Activated CD4-positive, alpha-beta memory T cell treated with anti-CD3 and anti-CD28 coated beads, Interleukin-2, amount 10 ng/mL, durations not matched to agents 7 days and 5 days (primary cell): ENCODE data around the gene DNAJC30. TPM values are rescaled to one million over a fixed set of nuclear protein-coding genes. Genes with fewer than 3 reads are reported as not detected.
"Not testable (repeated sequence)": the region's sequence is repeated elsewhere in the genome, so short reads cannot be mapped to it uniquely, and the experiment has no call there.

Experiments
- CTCF ChIA-PET: fragments of 350-600 bp; sonication (Branson Sonifier 250); formaldehyde crosslinking; loops from one replicate; lab custom pipeline; 2021; ENCODE audit warnings: antibody characterized with exemption, inconsistent platforms; lab: Charles Lee
- POLR2A ChIA-PET: fragments of 350-600 bp; sonication (Branson Sonifier 250); formaldehyde crosslinking; loops from one replicate; lab custom pipeline; 2021; ENCODE audit warnings: antibody characterized with exemption; lab: Charles Lee
- DNase-seq: peaks from one replicate; pipeline ENCODE4 v3.0.0-alpha.2; 2020
- H3K27ac Mint-ChIP-seq: one replicate; pipeline ENCODE4 v1.8.0; 2021; ENCODE audit warnings: mild to moderate bottlenecking, mixed read lengths
- H3K27me3 Mint-ChIP-seq: one replicate; pipeline ENCODE4 v1.8.0; 2021; ENCODE audit warnings: mixed read lengths
- H3K36me3 Mint-ChIP-seq: one replicate; pipeline ENCODE4 v1.8.0; 2021; ENCODE audit warnings: low read depth, mixed read lengths
- H3K4me1 Mint-ChIP-seq: one replicate; pipeline ENCODE4 v1.8.0; 2021; ENCODE audit warnings: mixed read lengths
- H3K4me3 Mint-ChIP-seq: one replicate; pipeline ENCODE4 v1.8.0; 2021; ENCODE audit warnings: mild to moderate bottlenecking, mixed read lengths
- H3K9me3 Mint-ChIP-seq: one replicate; pipeline ENCODE4 v1.8.0; 2021; ENCODE audit warnings: mixed read lengths
- total RNA-seq, 2 experiments: library from RNA; stranded (reverse); gene quantifications; one replicate each; pipeline ENCODE4 v1.2.3, GENCODE V29; 2021

DNAJC30 gene
- total RNA-seq: 1 to 10 TPM; 5.9 to 6.4 TPM

DNA sequence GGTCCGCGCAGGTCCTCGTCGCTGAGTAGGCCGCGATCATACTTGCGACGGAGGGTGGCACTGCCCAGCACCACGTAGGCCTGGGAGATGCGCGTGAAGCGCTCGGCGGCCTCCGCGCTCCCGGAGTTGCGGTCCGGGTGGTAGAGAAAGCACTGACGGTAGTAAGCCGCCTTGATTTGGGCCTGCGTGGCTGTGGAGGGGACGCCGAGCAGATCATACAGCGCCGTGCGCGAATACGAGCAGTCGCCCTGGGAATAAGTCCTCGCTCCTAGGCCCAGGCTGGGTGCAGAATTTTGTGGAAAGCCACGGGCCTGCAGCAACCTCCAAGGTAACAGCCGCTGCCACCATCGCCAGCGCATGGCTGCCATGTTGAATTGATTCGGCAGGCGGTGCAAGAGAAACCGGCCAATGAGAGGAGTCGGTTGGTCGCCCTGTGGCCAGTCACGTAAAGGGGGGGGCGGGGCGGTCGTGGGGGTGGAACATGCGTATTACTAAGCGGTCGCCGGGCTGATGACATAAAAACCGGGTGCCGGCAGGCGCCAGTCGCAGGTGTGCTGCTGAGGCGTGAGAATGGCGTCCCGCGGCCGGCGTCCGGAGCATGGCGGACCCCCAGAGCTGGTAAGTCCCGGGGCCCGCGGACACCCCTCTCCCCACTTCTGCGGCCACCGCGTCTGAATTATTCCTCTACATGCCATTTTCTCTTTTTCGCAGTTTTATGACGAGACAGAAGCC lies at the start of gene DNAJC30, which contains the start of gene BUD23:
Gene DNAJC30, minus strand, starts transcription at position 398 of the 732 bp plus-strand sequence. Its CDS starts 30 bp downstream, at position 368.
Gene BUD23, plus strand, starts transcription at position 542 of the 732 bp plus-strand sequence. Its CDS starts 29 bp downstream, at position 571.
- peak; percentile 97 for DNase-seq
- H3K27ac Mint-ChIP-seq: peak within 1 kb of the TSS; percentile 91
- H3K9me3 Mint-ChIP-seq: no peaks in the 10 kb centered on the region
- CTCF ChIA-PET: no interaction called here
- H3K27me3 Mint-ChIP-seq: no peaks in the 10 kb centered on the region
- POLR2A ChIA-PET: interaction anchor here (0.6 to 2.4 kb wide), 7 partner anchors 15 to 56 kb away, joined by 3 to 8 read pairs (median 3); partner anchors contain the start of genes ABHD11 and STX1A
- H3K4me3 Mint-ChIP-seq: peak within 1 kb of the TSS; percentile 92
- peaks cover 46% of the 10 kb centered on the region for H3K4me1 Mint-ChIP-seq
- peaks cover 24% of the 10 kb centered on the region for H3K36me3 Mint-ChIP-seq

- ChIA-PET CTCF (interaction anchor here (0.7 to 8.0 kb wide), 2 partner anchors 16 to 124 kb away, joined by 4 to 77 read pairs; no protein-coding TSS in a partner anchor), POLR2A (no interaction called here)
- Mint-ChIP-seq H3K4me3 (no peak overlapping the region), H3K4me1 (peaks cover 15% of the 10 kb centered on the region), H3K9me3 (no peaks in the 10 kb centered on the region), H3K27ac (no peak overlapping the region), H3K36me3 (peaks cover 4% of the 10 kb centered on the region), H3K27me3 (peaks cover 8% of the 10 kb centered on the region)
- DNase-seq: no peak
Measured at GRCh38 chr7:73732397-73732796, 49.1 kb upstream of the DNAJC30 start.

- Mint-ChIP-seq H3K9me3 (no peaks in the 10 kb centered on the region), H3K4me3 (no peak overlapping the region), H3K27ac (no peak overlapping the region), H3K27me3 (peaks cover 10% of the 10 kb centered on the region), H3K36me3 (no peaks in the 10 kb centered on the region), H3K4me1 (peaks cover 9% of the 10 kb centered on the region)
- ChIA-PET CTCF (no interaction called here), POLR2A (no interaction called here)
- no peak for DNase-seq
Measured at GRCh38 chr7:73730485-73730884, 47.2 kb upstream of the DNAJC30 start.

DNA sequence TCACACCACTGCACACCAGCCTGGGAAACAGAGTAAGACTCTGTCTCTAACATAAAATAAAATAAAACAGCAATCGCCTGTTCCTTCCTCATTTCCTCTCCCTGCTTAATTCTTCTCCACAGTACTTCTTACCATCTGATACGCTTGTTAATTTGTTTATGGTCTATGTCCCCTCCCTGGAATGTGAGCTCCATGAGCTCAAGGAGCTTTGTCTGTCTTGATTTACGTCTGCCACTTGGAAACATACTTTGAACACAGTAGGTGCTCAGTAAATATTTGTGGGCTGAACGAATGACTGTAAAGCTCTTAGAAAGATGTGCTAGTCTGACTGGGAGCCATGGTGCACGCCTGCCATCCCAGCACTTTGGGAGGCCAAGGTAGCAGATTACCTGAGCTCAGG lies 45.3 kb upstream of the DNAJC30 start:
- H3K27me3 Mint-ChIP-seq: peaks cover 15% of the 10 kb centered on the region
- ChIA-PET POLR2A (interaction anchor here (1.4 to 1.6 kb wide), 2 partner anchors 11 to 12 kb away, joined by 3 read pairs; partner anchors contain the start of gene ABHD11), CTCF (interaction anchor here (0.7 to 1.8 kb wide), 5 partner anchors 10 to 241 kb away, joined by 3 to 20 read pairs (median 3); partner anchors contain the start of gene ABHD11)
- DNase-seq: no peak
- H3K27ac Mint-ChIP-seq: no peak overlapping the region
- H3K36me3 Mint-ChIP-seq: no peaks in the 10 kb centered on the region
- no peak overlapping the region for H3K4me3 Mint-ChIP-seq
- H3K9me3 Mint-ChIP-seq: no peaks in the 10 kb centered on the region
- H3K4me1 Mint-ChIP-seq: no peaks in the 10 kb centered on the region

- ChIA-PET POLR2A (interaction anchor here (1.4 to 1.6 kb wide), 2 partner anchors 11 to 13 kb away, joined by 3 read pairs; partner anchors contain the start of gene ABHD11), CTCF (interaction anchor here (1.0 to 1.8 kb wide), 3 partner anchors 10 to 121 kb away, joined by 3 to 20 read pairs (median 4); partner anchors contain the start of gene ABHD11)
- Mint-ChIP-seq H3K4me1 (no peaks in the 10 kb centered on the region), H3K4me3 (no peak overlapping the region), H3K36me3 (no peaks in the 10 kb centered on the region), H3K27me3 (peaks cover 15% of the 10 kb centered on the region), H3K9me3 (no peaks in the 10 kb centered on the region), H3K27ac (no peak overlapping the region)
- no peak for DNase-seq
Measured at GRCh38 chr7:73727952-73728351, 44.7 kb upstream of the DNAJC30 start.

- Mint-ChIP-seq H3K4me1 (no peaks in the 10 kb centered on the region), H3K4me3 (no peak overlapping the region), H3K27me3 (peaks cover 22% of the 10 kb centered on the region), H3K9me3 (no peaks in the 10 kb centered on the region), H3K27ac (no peak overlapping the region), H3K36me3 (no peaks in the 10 kb centered on the region)
- no peak for DNase-seq
- CTCF ChIA-PET: interaction anchor here (1.0 to 4.7 kb wide), 7 partner anchors 12 to 207 kb away, joined by 3 to 54 read pairs (median 7); partner anchors contain the start of gene ABHD11
- POLR2A ChIA-PET: interaction anchor here (1.0 kb wide), 1 partner anchor 15 kb away, joined by 3 read pairs; no protein-coding TSS in a partner anchor
Measured at GRCh38 chr7:73726083-73726466, 42.8 kb upstream of the DNAJC30 start.

GRCh38 chr7:73723813-73724212 lies 40.6 kb upstream of the DNAJC30 start:
- Mint-ChIP-seq H3K36me3 (no peaks in the 10 kb centered on the region), H3K9me3 (no peaks in the 10 kb centered on the region), H3K27me3 (peaks cover 28% of the 10 kb centered on the region), H3K4me3 (no peak overlapping the region), H3K27ac (no peak overlapping the region), H3K4me1 (peaks cover 5% of the 10 kb centered on the region)
- no peak for DNase-seq
- POLR2A ChIA-PET: no interaction called here
- CTCF ChIA-PET: interaction anchor here (0.7 to 4.7 kb wide), 5 partner anchors 11 to 118 kb away, joined by 3 to 54 read pairs (median 7); no protein-coding TSS in a partner anchor

GRCh38 chr7:73722785-73723184 lies 39.5 kb upstream of the DNAJC30 start:
- no peak for DNase-seq
- no peaks in the 10 kb centered on the region for H3K36me3 Mint-ChIP-seq
- H3K27ac Mint-ChIP-seq: no peak overlapping the region
- peaks cover 11% of the 10 kb centered on the region for H3K4me1 Mint-ChIP-seq
- no peak overlapping the region for H3K4me3 Mint-ChIP-seq
- CTCF ChIA-PET: interaction anchor here (3.1 to 4.7 kb wide), 2 partner anchors 94 to 117 kb away, joined by 16 to 54 read pairs; no protein-coding TSS in a partner anchor
- POLR2A ChIA-PET: no interaction called here
- no peaks in the 10 kb centered on the region for H3K9me3 Mint-ChIP-seq
- H3K27me3 Mint-ChIP-seq: peaks cover 20% of the 10 kb centered on the region

DNA sequence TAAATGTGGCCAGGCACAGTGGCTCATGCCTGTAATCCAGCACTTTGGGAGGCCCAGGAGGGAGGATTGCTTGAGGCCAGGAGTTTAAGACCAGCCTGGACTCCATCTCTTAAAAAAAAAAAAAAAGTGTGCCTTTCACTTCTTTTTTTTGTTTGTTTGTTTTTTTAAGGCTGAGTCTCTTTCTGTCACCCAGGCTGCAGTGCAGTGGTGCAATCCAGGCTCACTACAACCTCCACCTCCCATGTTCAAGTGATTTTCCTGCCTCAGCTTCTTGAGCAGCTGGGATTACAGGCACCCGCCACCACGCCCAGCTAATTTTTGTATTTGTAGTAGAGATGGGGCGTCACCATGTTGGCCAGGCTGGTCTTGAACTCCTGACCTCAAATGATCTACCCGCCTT lies 38.9 kb upstream of the DNAJC30 start:
- POLR2A ChIA-PET, DNase-seq, H3K36me3 Mint-ChIP-seq, H3K27ac Mint-ChIP-seq, H3K9me3 Mint-ChIP-seq, H3K4me3 Mint-ChIP-seq, CTCF ChIA-PET: not testable (repeated sequence)
- H3K4me1 Mint-ChIP-seq: peaks cover 17% of the 10 kb centered on the region
- H3K27me3 Mint-ChIP-seq: peaks cover 20% of the 10 kb centered on the region

- POLR2A ChIA-PET: interaction anchor here (0.8 kb wide), 1 partner anchor 17 kb away, joined by 3 read pairs; the partner anchor contains the start of gene ABHD11
Measured at GRCh38 chr7:73721377-73721817, 38.1 kb upstream of the DNAJC30 start.

GRCh38 chr7:73720443-73720842 lies 37.2 kb upstream of the DNAJC30 start:
- ChIA-PET CTCF (interaction anchor here (1.0 to 2.2 kb wide), 2 partner anchors 13 to 114 kb away, joined by 3 to 10 read pairs; no protein-coding TSS in a partner anchor), POLR2A (interaction anchor here (1.0 to 1.8 kb wide), 4 partner anchors 18 to 199 kb away, joined by 3 to 7 read pairs (median 5); partner anchors contain the start of genes ABHD11, BAZ1B, BUD23 and DNAJC30)
- H3K9me3 Mint-ChIP-seq, DNase-seq, H3K27ac Mint-ChIP-seq: not testable (repeated sequence)
- H3K4me3 Mint-ChIP-seq: peak overlapping the region; percentile 75
- H3K36me3 Mint-ChIP-seq: peaks cover 12% of the 10 kb centered on the region
- H3K4me1 Mint-ChIP-seq: peaks cover 32% of the 10 kb centered on the region
- H3K27me3 Mint-ChIP-seq: peaks cover 20% of the 10 kb centered on the region

More at GRCh38 chr7:73721377-73721817, 38.1 kb upstream of the DNAJC30 start:
- H3K4me3 Mint-ChIP-seq: no peak overlapping the region
- H3K4me1 Mint-ChIP-seq: peaks cover 22% of the 10 kb centered on the region
- no peak overlapping the region for H3K27ac Mint-ChIP-seq
- H3K27me3 Mint-ChIP-seq: peaks cover 18% of the 10 kb centered on the region
- H3K9me3 Mint-ChIP-seq: no peaks in the 10 kb centered on the region
- H3K36me3 Mint-ChIP-seq: peaks cover 4% of the 10 kb centered on the region
- DNase-seq: no peak
- CTCF ChIA-PET: no interaction called here

GRCh38 chr7:73719806-73720169 lies 36.5 kb upstream of the DNAJC30 start:
- ChIA-PET POLR2A (interaction anchor here (1.0 to 1.8 kb wide), 5 partner anchors 15 to 198 kb away, joined by 3 to 7 read pairs (median 5); partner anchors contain the start of genes ABHD11, BAZ1B, BUD23 and DNAJC30), CTCF (interaction anchor here (1.0 to 2.2 kb wide), 2 partner anchors 14 to 113 kb away, joined by 3 to 10 read pairs; no protein-coding TSS in a partner anchor)
- peak overlapping the region; percentile 75 for H3K4me3 Mint-ChIP-seq
- peaks cover 33% of the 10 kb centered on the region for H3K4me1 Mint-ChIP-seq
- DNase-seq: no peak
- H3K27me3 Mint-ChIP-seq: peaks cover 19% of the 10 kb centered on the region
- no peaks in the 10 kb centered on the region for H3K9me3 Mint-ChIP-seq
- H3K27ac Mint-ChIP-seq: no peak overlapping the region
- H3K36me3 Mint-ChIP-seq: peaks cover 13% of the 10 kb centered on the region
